CD4-positive, CD25-positive, alpha-beta regulatory T cell (primary cell): ENCODE data around the gene NELL2. TPM values are rescaled to one million over a fixed set of nuclear protein-coding genes. Genes with fewer than 3 reads are reported as not detected.
"Not testable (repeated sequence)": the region's sequence is repeated elsewhere in the genome, so short reads cannot be mapped to it uniquely, and the experiment has no call there.

Experiments
- ATAC-seq, 2 donors: fragments of 150-1000 bp; cut with Tn5 transposase; one replicate each; pipeline ENCODE4 v1.10.0; 2021; ENCODE audit warnings: low read depth in 2 of 2, moderate number of reproducible peaks in 2 of 2, moderate library complexity in 1 of 2
- DNase-seq, 3 donors: peaks; one replicate each; pipeline versions ENCODE4 v3.0.0 to v3.0.0-alpha.2; 2012 to 2022; ENCODE audit warnings: mixed read lengths in 1 of 3
- H3K27ac ChIP-seq: one replicate; pipeline ENCODE4 v1.7.0; 2013; ENCODE audit warnings: mild to moderate bottlenecking, low read length; ENCODE audit not compliant: insufficient read depth, poor library complexity, severe bottlenecking
- H3K27me3 ChIP-seq: one replicate; pipeline ENCODE4 v1.7.0; 2013; ENCODE audit warnings: low read length; ENCODE audit not compliant: control insufficient read depth, insufficient read depth
- H3K36me3 ChIP-seq: one replicate; pipeline ENCODE4 v1.7.0; 2013; ENCODE audit warnings: mild to moderate bottlenecking, low read length, moderate library complexity; ENCODE audit not compliant: control insufficient read depth, insufficient read depth
- H3K4me1 ChIP-seq: 2 replicates; pipeline ENCODE4 v1.7.0; 2013; ENCODE audit warnings: mild to moderate bottlenecking, low read length; ENCODE audit not compliant: insufficient read depth, control insufficient read depth, poor library complexity, severe bottlenecking
- H3K4me3 ChIP-seq: one replicate; pipeline ENCODE4 v1.7.0; 2013; ENCODE audit warnings: low read depth, mild to moderate bottlenecking, low read length, moderate library complexity
- H3K9me3 ChIP-seq, 2 experiments: 1 replicate in 1 of 2; 2 replicates in 1 of 2; pipeline ENCODE4 v1.7.0; 2013; ENCODE audit warnings: low read length in 2 of 2, mild to moderate bottlenecking in 1 of 2, moderate library complexity in 1 of 2; ENCODE audit not compliant: control insufficient read depth in 2 of 2
- H3K27ac Mint-ChIP-seq, 3 donors: one replicate each; pipeline ENCODE4 v1.8.0; 2020 to 2022; ENCODE audit warnings: mild to moderate bottlenecking in 3 of 3, mixed read lengths in 3 of 3, moderate library complexity in 2 of 3
- H3K27me3 Mint-ChIP-seq: one replicate; pipeline ENCODE4 v1.8.0; 2022; ENCODE audit warnings: mild to moderate bottlenecking, mixed read lengths
- H3K36me3 Mint-ChIP-seq: one replicate; pipeline ENCODE4 v1.8.0; 2020; ENCODE audit warnings: mixed read lengths
- H3K4me1 Mint-ChIP-seq, 4 donors: one replicate each; pipeline ENCODE4 v1.8.0; 2020 to 2022; ENCODE audit warnings: mixed read lengths in 4 of 4, mild to moderate bottlenecking in 1 of 4
- H3K4me3 Mint-ChIP-seq, 4 donors: one replicate each; pipeline ENCODE4 v1.8.0; 2020 to 2022; ENCODE audit warnings: mild to moderate bottlenecking in 4 of 4, mixed read lengths in 4 of 4, moderate library complexity in 3 of 4
- H3K9me3 Mint-ChIP-seq, 7 donors: one replicate each; pipeline ENCODE4 v1.8.0; 2020 to 2022; ENCODE audit warnings: mixed read lengths in 7 of 7, mild to moderate bottlenecking in 3 of 7, moderate library complexity in 2 of 7
- polyA plus RNA-seq, 4 donors: library from polyadenylated mRNA; unstranded; fragments of 300-500 nt; fragmentation: Illumina TruSeq; gene quantifications; one replicate each; pipeline ENCODE4 v1.2.3, GENCODE V29; 2021
- total RNA-seq: library from RNA; stranded (reverse); gene quantifications from one replicate; pipeline ENCODE4 v1.2.3, GENCODE V29; 2022

The NELL2 gene
- total and polyA plus RNA-seq, 5 donors from 2014 or later: 1.2 to 11.9 (median 4.4) TPM

- Histone ChIP-seq H3K9me3 (no peaks in the 10 kb centered on the region), H3K4me1 (peaks cover 19% of the 10 kb centered on the region), H3K36me3 (no peaks in the 10 kb centered on the region), H3K4me3 (peak overlapping the region; percentile 48), H3K27me3 (peaks cover 1% of the 10 kb centered on the region), H3K27ac (peak overlapping the region; percentile 0)
- Mint-ChIP-seq H3K4me1 (peaks cover 9 to 22% (median 12%) of the 10 kb centered on the region in 4 donors), H3K4me3 (peak overlapping the region; percentile 42 to 80 (median 62)), H3K27me3 (peaks cover 12% of the 10 kb centered on the region), H3K9me3 (no peaks in the 10 kb centered on the region), H3K27ac (peak overlapping the region; percentile 93 to 95 (median 94)), H3K36me3 (peaks cover 4% of the 10 kb centered on the region)
- ATAC-seq (no peak), DNase-seq (no peak)
Measured at GRCh38 chr12:44847403-44847802, 28.7 kb downstream of the NELL2 start.

GRCh38 chr12:44846826-44847225 is 29.3 kb downstream of the NELL2 start:
- Mint-ChIP-seq H3K4me1 (peaks cover 9 to 22% (median 12%) of the 10 kb centered on the region in 4 donors), H3K27ac (no peak overlapping the region), H3K36me3 (peaks cover 4% of the 10 kb centered on the region), H3K27me3 (peaks cover 6% of the 10 kb centered on the region), H3K4me3 (peak overlapping the region in 1 of 4 donors; percentile 48), H3K9me3 (no peaks in the 10 kb centered on the region)
- DNase-seq (no peak), ATAC-seq (no peak)
- no peak overlapping the region for H3K4me3 ChIP-seq
- H3K9me3 ChIP-seq: no peaks in the 10 kb centered on the region
- H3K27ac ChIP-seq: no peak overlapping the region
- H3K27me3 ChIP-seq: peaks cover 1% of the 10 kb centered on the region
- no peaks in the 10 kb centered on the region for H3K36me3 ChIP-seq
- peaks cover 19% of the 10 kb centered on the region for H3K4me1 ChIP-seq

GRCh38 chr12:44842669-44843068 is 33.4 kb downstream of the NELL2 start:
- Histone ChIP-seq H3K4me1 (peaks cover 8% of the 10 kb centered on the region), H3K36me3 (no peaks in the 10 kb centered on the region), H3K27me3 (no peaks in the 10 kb centered on the region), H3K4me3 (no peak overlapping the region), H3K27ac (no peak overlapping the region), H3K9me3 (no peaks in the 10 kb centered on the region)
- H3K9me3 Mint-ChIP-seq: peaks cover 0 to 4% (median 0%) of the 10 kb centered on the region in 7 donors
- DNase-seq (no peak), ATAC-seq (no peak)
- H3K4me3 Mint-ChIP-seq: no peak overlapping the region
- peak overlapping the region in 2 of 3 donors; percentile 15 to 66 for H3K27ac Mint-ChIP-seq
- peaks cover 2 to 10% (median 4%) of the 10 kb centered on the region in 4 donors for H3K4me1 Mint-ChIP-seq
- H3K36me3 Mint-ChIP-seq: no peaks in the 10 kb centered on the region
- H3K27me3 Mint-ChIP-seq: peaks cover 9% of the 10 kb centered on the region

GRCh38 chr12:44839785-44840184 is 36.3 kb downstream of the NELL2 start:
- Mint-ChIP-seq H3K4me3 (no peak overlapping the region), H3K36me3 (no peaks in the 10 kb centered on the region), H3K9me3 (peaks cover 0 to 4% (median 0%) of the 10 kb centered on the region in 7 donors), H3K27me3 (peaks cover 8% of the 10 kb centered on the region), H3K4me1 (peaks cover 0 to 7% (median 1%) of the 10 kb centered on the region in 4 donors), H3K27ac (peak overlapping the region in 1 of 3 donors; percentile 26)
- no peak for ATAC-seq
- no peaks in the 10 kb centered on the region for H3K27me3 ChIP-seq
- no peaks in the 10 kb centered on the region for H3K36me3 ChIP-seq
- H3K9me3 ChIP-seq: no peaks in the 10 kb centered on the region
- H3K27ac ChIP-seq: no peak overlapping the region
- H3K4me1 ChIP-seq: no peaks in the 10 kb centered on the region
- H3K4me3 ChIP-seq: no peak overlapping the region
- no peak for DNase-seq

- H3K9me3 Mint-ChIP-seq: peaks cover 0 to 4% (median 0%) of the 10 kb centered on the region in 7 donors
- no peaks in the 10 kb centered on the region for H3K27me3 ChIP-seq
- H3K36me3 ChIP-seq: no peaks in the 10 kb centered on the region
- H3K27ac ChIP-seq: no peak overlapping the region
- H3K4me3 Mint-ChIP-seq: no peak overlapping the region
- peaks cover 8% of the 10 kb centered on the region for H3K27me3 Mint-ChIP-seq
- H3K27ac Mint-ChIP-seq: no peak overlapping the region
- no peaks in the 10 kb centered on the region for H3K9me3 ChIP-seq
- peaks cover 0 to 9% (median 0%) of the 10 kb centered on the region in 4 donors for H3K4me1 Mint-ChIP-seq
- H3K36me3 Mint-ChIP-seq: no peaks in the 10 kb centered on the region
- no peaks in the 10 kb centered on the region for H3K4me1 ChIP-seq
- ATAC-seq (no peak), DNase-seq (no peak)
- H3K4me3 ChIP-seq: no peak overlapping the region
Measured at GRCh38 chr12:44837114-44837755, 38.9 kb downstream of the NELL2 start.

- Histone ChIP-seq H3K36me3 (no peaks in the 10 kb centered on the region), H3K4me3 (no peak overlapping the region), H3K27ac (no peak overlapping the region), H3K4me1 (no peaks in the 10 kb centered on the region), H3K9me3 (no peaks in the 10 kb centered on the region), H3K27me3 (no peaks in the 10 kb centered on the region)
- DNase-seq (no peak), ATAC-seq (no peak)
- Mint-ChIP-seq H3K4me1 (peaks cover 0 to 8% (median 0%) of the 10 kb centered on the region in 4 donors), H3K27ac (peak overlapping the region in 2 of 3 donors; percentile 4 to 20), H3K4me3 (no peak overlapping the region), H3K9me3 (no peaks in the 10 kb centered on the region), H3K27me3 (no peaks in the 10 kb centered on the region), H3K36me3 (no peaks in the 10 kb centered on the region)
Measured at GRCh38 chr12:44835641-44836379, 40.3 kb downstream of the NELL2 start.

- ATAC-seq, H3K36me3 Mint-ChIP-seq, H3K9me3 Mint-ChIP-seq, H3K27ac Mint-ChIP-seq, H3K36me3 ChIP-seq, H3K27me3 ChIP-seq, H3K27me3 Mint-ChIP-seq, H3K4me3 Mint-ChIP-seq, H3K9me3 ChIP-seq, H3K4me3 ChIP-seq, H3K4me1 ChIP-seq, DNase-seq, H3K27ac ChIP-seq: not testable (repeated sequence)
- H3K4me1 Mint-ChIP-seq: peaks cover 0 to 11% (median 0%) of the 10 kb centered on the region in 4 donors
Measured at GRCh38 chr12:44834996-44835395, 41.1 kb downstream of the NELL2 start.
